Panc1 (cell line): ENCODE measurements around the gene PRKCZ. TPM values are rescaled to one million over a fixed set of nuclear protein-coding genes. Genes with fewer than 3 reads are reported as not detected.

Experiments used
- ATAC-seq: fragments of 200-7000 bp; cut with Tn5 transposase; 2 replicates; pipeline ENCODE4 v1.9.1; 2020; ENCODE audit warnings: mild to moderate bottlenecking, moderate library complexity
- BruUV-seq: library from RNA; stranded (reverse); fragments of 400-500 nt; replicated peaks from 2 replicates; lab custom pipeline; 2021; lab: Mats Ljungman, UMichigan
- CTCF ChIA-PET: fragments of 300-600 bp; sonication (Branson Sonifier 250); formaldehyde crosslinking; loops from one replicate; lab custom pipeline; 2022; ENCODE audit warnings: antibody characterized with exemption; lab: Charles Lee
- POLR2A ChIA-PET: fragments of 300-600 bp; sonication (Branson Sonifier 250); formaldehyde crosslinking; loops from one replicate; lab custom pipeline; 2022; ENCODE audit warnings: antibody characterized with exemption; lab: Charles Lee
- DNase-seq: peaks from one replicate; pipeline ENCODE4 v3.0.0-alpha.2; 2010; ENCODE audit warnings: low read depth, low spot score
- H3K27ac ChIP-seq: 2 replicates; pipeline ENCODE4 v1.5.1; 2011; ENCODE audit warnings: mild to moderate bottlenecking, low read length, inconsistent platforms
- H3K27me3 ChIP-seq: fragments of 200-500 bp; sonication (Bioruptor generic); 2 replicates; pipeline ENCODE4 v1.6.0; 2014; ENCODE audit warnings: low read length, inconsistent platforms; ENCODE audit not compliant: control insufficient read depth, insufficient read depth
- H3K36me3 ChIP-seq: fragments of 200-500 bp; sonication (Bioruptor generic); 2 replicates; pipeline ENCODE4 v1.5.1; 2014; ENCODE audit warnings: inconsistent platforms, mild to moderate bottlenecking, low read length, moderate library complexity; ENCODE audit not compliant: control insufficient read depth, insufficient read depth
- H3K4me1 ChIP-seq: 2 replicates; pipeline ENCODE4 v1.5.1; 2011; ENCODE audit warnings: inconsistent platforms, mild to moderate bottlenecking, low read length, moderate library complexity; ENCODE audit not compliant: control insufficient read depth, insufficient read depth
- H3K4me3 ChIP-seq, 2 experiments: 2 replicates each; pipeline ENCODE4 v1.5.1; 2011 to 2012; ENCODE audit warnings: low read depth in 2 of 2, low read length in 2 of 2, mild to moderate bottlenecking in 2 of 2, inconsistent platforms in 1 of 2, moderate library complexity in 1 of 2
- H3K9me3 ChIP-seq: fragments of 200-500 bp; sonication (Bioruptor generic); 2 replicates; pipeline ENCODE4 v1.5.1; 2014; ENCODE audit warnings: low read depth, mild to moderate bottlenecking, inconsistent platforms, low read length, moderate library complexity; ENCODE audit not compliant: control insufficient read depth, insufficient read depth
- POLR2AphosphoS5 ChIP-seq: IDR thresholded peaks from 2 replicates; pipeline ENCODE4 v1.6.1; 2012; ENCODE audit warnings: mild to moderate bottlenecking, low read depth, low read length, moderate library complexity
- SIN3A ChIP-seq: IDR thresholded peaks from 2 replicates; pipeline ENCODE4 v1.6.1; 2012; ENCODE audit warnings: low read depth, mild to moderate bottlenecking, low read length, moderate library complexity, borderline replicate concordance; ENCODE audit not compliant: insufficient read depth
- TCF7L2 ChIP-seq: IDR thresholded peaks from 2 replicates; pipeline ENCODE4 v1.6.1; 2011; ENCODE audit warnings: mild to moderate bottlenecking, low read depth, low read length, inconsistent platforms
- in situ Hi-C: cut with HindIII; loops from 2 replicates; pipeline ENCODE4 v1.10.0; 2016; ENCODE audit warnings: low sequenced_read_pairs, low pct_unique_long_range_greater_than_20kb
- intact Hi-C: fragments of 100-400 bp; cut with micrococcal nuclease; formaldehyde crosslinking; loops from one replicate; pipeline ENCODE4 v1.10.0; 2022; ENCODE audit not compliant: unreplicated experiment
- total RNA-seq: library from RNA; stranded (reverse); gene quantifications from one replicate; pipeline ENCODE4 v1.2.1, GENCODE V29; 2021; ENCODE audit not compliant: unreplicated experiment
- TF ChIP-seq, protein P1 (sequence below): fragments of 450-650 bp; IDR thresholded peaks from 2 replicates; pipeline ENCODE4 v1.5.1; 2017; ENCODE audit warnings: mild to moderate bottlenecking
- TF ChIP-seq, protein P2 (sequence below), 2 experiments: IDR thresholded peaks; 2 replicates each; pipeline ENCODE4 v1.6.1; 2011 to 2012; ENCODE audit warnings: low read depth in 2 of 2, control low read depth in 1 of 2, low read length in 1 of 2, mild to moderate bottlenecking in 1 of 2, moderate library complexity in 1 of 2; ENCODE audit not compliant: insufficient read depth in 1 of 2

Gene PRKCZ
- total RNA-seq, 1 experiment from 2014 or later, result 26.7 TPM

DNA sequence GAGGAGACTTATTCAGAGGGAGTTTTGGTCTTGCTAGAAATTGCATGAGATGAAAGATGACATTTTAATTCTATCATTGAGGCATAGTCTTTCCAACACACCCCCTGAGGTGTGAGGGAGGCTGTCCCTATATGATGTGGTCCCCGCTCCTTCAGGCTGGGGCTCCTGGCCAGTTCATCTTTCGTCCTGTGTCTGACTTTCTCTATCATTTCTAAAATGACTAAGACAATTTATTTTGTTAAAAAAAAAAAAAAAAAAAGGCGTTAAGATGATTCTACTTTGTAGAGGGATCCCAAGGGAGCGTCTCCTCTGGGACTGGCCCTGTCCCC, 50.5 kb downstream of the PRKCZ start:
- TF ChIP-seq POLR2AphosphoS5, result no peak
- TF ChIP-seq SIN3A, result no peak
- TF ChIP-seq, protein P1, sequence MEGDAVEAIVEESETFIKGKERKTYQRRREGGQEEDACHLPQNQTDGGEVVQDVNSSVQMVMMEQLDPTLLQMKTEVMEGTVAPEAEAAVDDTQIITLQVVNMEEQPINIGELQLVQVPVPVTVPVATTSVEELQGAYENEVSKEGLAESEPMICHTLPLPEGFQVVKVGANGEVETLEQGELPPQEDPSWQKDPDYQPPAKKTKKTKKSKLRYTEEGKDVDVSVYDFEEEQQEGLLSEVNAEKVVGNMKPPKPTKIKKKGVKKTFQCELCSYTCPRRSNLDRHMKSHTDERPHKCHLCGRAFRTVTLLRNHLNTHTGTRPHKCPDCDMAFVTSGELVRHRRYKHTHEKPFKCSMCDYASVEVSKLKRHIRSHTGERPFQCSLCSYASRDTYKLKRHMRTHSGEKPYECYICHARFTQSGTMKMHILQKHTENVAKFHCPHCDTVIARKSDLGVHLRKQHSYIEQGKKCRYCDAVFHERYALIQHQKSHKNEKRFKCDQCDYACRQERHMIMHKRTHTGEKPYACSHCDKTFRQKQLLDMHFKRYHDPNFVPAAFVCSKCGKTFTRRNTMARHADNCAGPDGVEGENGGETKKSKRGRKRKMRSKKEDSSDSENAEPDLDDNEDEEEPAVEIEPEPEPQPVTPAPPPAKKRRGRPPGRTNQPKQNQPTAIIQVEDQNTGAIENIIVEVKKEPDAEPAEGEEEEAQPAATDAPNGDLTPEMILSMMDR, result no peak
- TF ChIP-seq, protein P2, sequence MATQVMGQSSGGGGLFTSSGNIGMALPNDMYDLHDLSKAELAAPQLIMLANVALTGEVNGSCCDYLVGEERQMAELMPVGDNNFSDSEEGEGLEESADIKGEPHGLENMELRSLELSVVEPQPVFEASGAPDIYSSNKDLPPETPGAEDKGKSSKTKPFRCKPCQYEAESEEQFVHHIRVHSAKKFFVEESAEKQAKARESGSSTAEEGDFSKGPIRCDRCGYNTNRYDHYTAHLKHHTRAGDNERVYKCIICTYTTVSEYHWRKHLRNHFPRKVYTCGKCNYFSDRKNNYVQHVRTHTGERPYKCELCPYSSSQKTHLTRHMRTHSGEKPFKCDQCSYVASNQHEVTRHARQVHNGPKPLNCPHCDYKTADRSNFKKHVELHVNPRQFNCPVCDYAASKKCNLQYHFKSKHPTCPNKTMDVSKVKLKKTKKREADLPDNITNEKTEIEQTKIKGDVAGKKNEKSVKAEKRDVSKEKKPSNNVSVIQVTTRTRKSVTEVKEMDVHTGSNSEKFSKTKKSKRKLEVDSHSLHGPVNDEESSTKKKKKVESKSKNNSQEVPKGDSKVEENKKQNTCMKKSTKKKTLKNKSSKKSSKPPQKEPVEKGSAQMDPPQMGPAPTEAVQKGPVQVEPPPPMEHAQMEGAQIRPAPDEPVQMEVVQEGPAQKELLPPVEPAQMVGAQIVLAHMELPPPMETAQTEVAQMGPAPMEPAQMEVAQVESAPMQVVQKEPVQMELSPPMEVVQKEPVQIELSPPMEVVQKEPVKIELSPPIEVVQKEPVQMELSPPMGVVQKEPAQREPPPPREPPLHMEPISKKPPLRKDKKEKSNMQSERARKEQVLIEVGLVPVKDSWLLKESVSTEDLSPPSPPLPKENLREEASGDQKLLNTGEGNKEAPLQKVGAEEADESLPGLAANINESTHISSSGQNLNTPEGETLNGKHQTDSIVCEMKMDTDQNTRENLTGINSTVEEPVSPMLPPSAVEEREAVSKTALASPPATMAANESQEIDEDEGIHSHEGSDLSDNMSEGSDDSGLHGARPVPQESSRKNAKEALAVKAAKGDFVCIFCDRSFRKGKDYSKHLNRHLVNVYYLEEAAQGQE (IDR thresholded peaks at IDR 0.05; ENCODE audit: insufficient read depth in 1 of 2, low read depth in 2 of 2, low read length in 1 of 2), result no peak
- no peak for TF ChIP-seq TCF7L2
- H3K27me3 ChIP-seq, result no peaks in the 10 kb centered on the region
- no peak for DNase-seq
- no peaks in the 10 kb centered on the region for H3K36me3 ChIP-seq
- no peak for ATAC-seq
- no TSS peak for BruUV-seq
- H3K4me3 ChIP-seq, result no peak overlapping the region
- peaks cover 5% of the 10 kb centered on the region; the same call in 1 of the 2 replicates for H3K9me3 ChIP-seq
- ChIA-PET CTCF (no interaction called here), POLR2A (no interaction called here)
- no peaks in the 10 kb centered on the region for H3K4me1 ChIP-seq
- H3K27ac ChIP-seq, result no peak overlapping the region
- intact Hi-C loops, result no loop called here
- in situ Hi-C loops, result no loop called here

DNA sequence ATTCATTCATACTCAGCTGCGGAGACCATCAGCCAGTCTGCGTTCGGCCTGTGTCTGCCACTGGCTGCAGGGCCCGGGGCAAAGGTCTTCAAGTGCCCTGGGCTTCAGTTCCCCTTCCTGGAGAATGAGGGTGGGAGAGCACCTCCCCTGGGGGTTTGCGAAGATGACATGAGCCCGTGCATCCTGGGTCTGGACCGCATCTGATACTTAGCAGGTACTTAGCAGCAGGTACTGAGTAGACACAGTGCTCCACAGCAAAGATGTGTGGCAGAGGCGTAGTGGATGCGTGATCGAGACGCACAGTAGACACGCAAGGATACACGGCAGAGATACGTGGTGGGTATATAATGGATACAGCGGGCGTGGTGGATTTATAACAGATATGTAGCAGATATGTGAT, 51.3 kb downstream of the PRKCZ start:
- ATAC-seq, result no peak
- no TSS peak for BruUV-seq
- H3K9me3 ChIP-seq, result peaks cover 5% of the 10 kb centered on the region; the same call in 1 of the 2 replicates
- no peak for DNase-seq
- intact Hi-C loops (no loop called here), in situ Hi-C loops (no loop called here)
- TF ChIP-seq POLR2AphosphoS5 (no peak), SIN3A (no peak), TCF7L2 (no peak)
- TF ChIP-seq, protein P2 (IDR thresholded peaks at IDR 0.05; ENCODE audit: insufficient read depth in 1 of 2, low read depth in 2 of 2, low read length in 1 of 2), result no peak
- TF ChIP-seq, protein P1, result no peak
- H3K4me3 ChIP-seq, result no peak overlapping the region
- ChIA-PET CTCF (no interaction called here), POLR2A (no interaction called here)
- no peaks in the 10 kb centered on the region for H3K36me3 ChIP-seq
- no peaks in the 10 kb centered on the region for H3K4me1 ChIP-seq
- H3K27me3 ChIP-seq, result no peaks in the 10 kb centered on the region
- no peak overlapping the region for H3K27ac ChIP-seq
